ENCODE data around the gene SDK1.
"Not testable (repeated sequence)": the region's sequence is repeated elsewhere in the genome, so short reads cannot be mapped to it uniquely, and the experiment has no call there.

The SDK1 gene

DNA sequence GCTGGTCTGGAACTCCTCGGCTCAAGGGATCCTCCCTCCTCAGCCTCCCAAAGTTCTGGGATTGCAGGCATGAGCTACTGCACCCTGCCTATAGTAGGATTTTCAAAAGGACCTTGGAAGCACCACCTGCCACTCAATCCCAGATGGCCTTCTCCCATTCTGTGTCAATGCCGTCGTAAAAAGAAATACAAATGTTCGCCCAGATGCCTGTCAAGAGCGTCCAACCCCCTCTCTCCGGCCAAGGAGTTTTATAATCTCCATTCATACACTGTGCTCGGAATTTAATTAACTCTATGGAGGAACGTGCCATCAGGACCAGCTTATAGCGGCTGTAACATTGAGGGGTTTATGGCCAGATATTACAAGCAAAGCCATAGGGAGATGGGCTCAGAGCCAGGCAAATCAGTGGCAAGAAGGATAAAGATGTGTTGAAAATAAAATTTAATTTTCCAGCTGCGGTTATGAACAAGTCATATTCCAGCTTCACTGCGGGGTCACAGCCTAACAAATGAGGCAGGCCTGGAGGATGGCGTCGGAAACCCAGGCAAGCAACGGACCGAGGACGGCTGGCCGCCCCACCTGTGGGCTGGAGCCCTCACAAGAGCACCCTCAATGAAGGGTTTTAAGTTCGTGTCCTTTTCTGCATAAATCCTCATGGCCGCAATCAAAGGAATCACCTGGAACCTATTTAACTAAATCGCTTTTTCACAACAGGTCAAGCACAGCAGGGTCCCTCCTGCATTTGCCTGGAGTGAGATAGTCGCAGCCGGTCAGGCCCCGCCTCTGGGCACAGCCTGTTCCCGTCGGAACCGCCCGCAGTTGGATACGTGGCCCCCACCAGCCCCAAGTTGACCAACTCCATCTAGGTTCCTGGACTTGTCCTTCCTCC lies 1006.5 kb downstream of the SDK1 start:
- DNase-seq, result no peak

DNA sequence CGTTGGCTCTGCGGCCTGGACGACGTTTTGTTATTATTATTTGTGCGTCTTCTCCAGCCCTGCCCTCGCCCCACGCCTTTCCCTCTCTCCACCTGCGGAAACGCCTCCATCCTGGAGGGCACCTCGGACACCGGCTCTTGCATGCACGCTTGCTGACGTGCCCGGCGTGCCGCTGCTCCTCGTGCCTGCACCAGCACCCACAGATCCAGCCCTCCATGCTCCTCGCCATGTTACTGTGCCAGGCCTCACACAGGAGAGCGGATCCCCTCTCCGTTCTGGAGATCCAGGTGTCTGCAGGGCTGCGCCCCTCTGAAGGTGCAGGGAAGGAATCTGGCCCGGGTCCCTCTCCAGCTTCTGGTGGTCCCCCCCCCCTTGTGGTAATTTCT lies 1007.1 kb downstream of the SDK1 start:
- no peak for DNase-seq

DNA sequence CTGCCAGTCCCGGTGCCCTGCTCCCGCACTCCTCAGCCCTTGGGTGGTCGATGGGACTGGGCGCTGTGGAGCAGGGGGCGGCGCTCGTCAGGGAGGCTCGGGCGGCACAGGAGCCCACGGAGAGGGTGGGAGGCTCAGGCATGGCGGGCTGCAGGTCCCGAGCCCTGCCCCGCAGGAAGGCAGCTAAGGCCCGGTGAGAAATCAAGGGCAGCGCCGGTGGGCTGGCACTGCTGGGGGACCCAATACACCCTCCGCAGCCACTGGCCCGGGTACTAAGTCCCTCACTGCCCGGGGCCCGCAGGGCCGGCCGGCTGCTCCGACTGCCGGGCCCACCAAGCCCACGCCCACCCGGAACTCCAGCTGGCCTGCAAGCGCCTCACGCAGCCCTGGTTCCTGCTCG lies 1012.9 kb downstream of the SDK1 start:
- DNase-seq, result not testable (repeated sequence)

DNA sequence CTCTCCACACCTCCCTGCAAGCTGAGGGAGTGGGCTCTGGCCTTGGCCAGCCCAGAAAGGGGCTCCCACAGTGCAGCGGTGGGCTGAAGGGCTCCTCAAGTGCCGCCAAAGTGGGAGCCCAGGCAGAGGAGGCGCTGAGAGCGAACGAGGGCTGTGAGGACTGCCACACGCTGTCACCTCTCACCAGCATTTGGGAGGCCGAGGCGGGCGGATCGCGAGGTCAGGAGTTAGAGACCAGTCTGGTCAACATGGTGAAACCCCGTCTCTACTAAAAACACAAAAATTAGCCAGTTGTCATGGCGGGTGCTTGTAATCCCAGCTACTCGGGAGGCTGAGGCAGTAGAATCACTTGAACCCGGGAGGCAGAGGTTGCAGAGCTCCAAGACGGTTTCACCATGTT lies 1013.3 kb downstream of the SDK1 start:
- not testable (repeated sequence) for DNase-seq

Data from islet precursor cell (in vitro differentiated cells).